HFFc6 (cell line): Measurements from ENCODE around the gene TMEM121. TPM values are rescaled to one million over a fixed set of nuclear protein-coding genes. Genes with fewer than 3 reads are reported as not detected.
"Not testable (repeated sequence)": the region's sequence is repeated elsewhere in the genome, so short reads cannot be mapped to it uniquely, and the experiment has no call there.

Experiments
- DNase-seq: peaks from one replicate; pipeline ENCODE4 v3.0.0-alpha.2; 2018
- H3K27ac Mint-ChIP-seq: 2 replicates; pipeline ENCODE4 v1.8.0; 2020; ENCODE audit warnings: mild to moderate bottlenecking, mixed read lengths
- H3K27me3 Mint-ChIP-seq: 2 replicates; pipeline ENCODE4 v1.8.0; 2021; ENCODE audit warnings: mild to moderate bottlenecking, moderate library complexity, mixed read lengths; ENCODE audit not compliant: insufficient read depth
- H3K36me3 Mint-ChIP-seq: 2 replicates; pipeline ENCODE4 v1.8.0; 2021; ENCODE audit warnings: low read depth, mixed read lengths
- H3K4me1 Mint-ChIP-seq: 2 replicates; pipeline ENCODE4 v1.8.0; 2020; ENCODE audit warnings: low read depth, mixed read lengths
- H3K4me3 Mint-ChIP-seq: 2 replicates; pipeline ENCODE4 v1.8.0; 2020; ENCODE audit warnings: mild to moderate bottlenecking, moderate library complexity, mixed read lengths
- H3K9me3 Mint-ChIP-seq: 2 replicates; pipeline ENCODE4 v1.8.0; 2020; ENCODE audit warnings: mild to moderate bottlenecking, mixed read lengths
- total RNA-seq, 6 experiments: library from RNA; stranded (reverse); fragmentation: NEBNext Ultra II Directional; extraction: Animal tissue kit (Norgen Biotek cat#: 25700); gene quantifications; 2 replicates in 1 of 6; 3 replicates in 5 of 6; pipeline ENCODE4 v1.2.3, GENCODE V29; 2021
- TF ChIP-seq, protein P1 (sequence below): fragments of 200-600 bp; sonication (generic); IDR thresholded peaks from 2 replicates; pipeline ENCODE4 v1.5.0; 2021; ENCODE audit warnings: antibody characterized with exemption, mild to moderate bottlenecking

Gene TMEM121
- total RNA-seq, 6 experiments from 2014 or later: 3.0 to 4.2 (median 3.4) TPM

DNA sequence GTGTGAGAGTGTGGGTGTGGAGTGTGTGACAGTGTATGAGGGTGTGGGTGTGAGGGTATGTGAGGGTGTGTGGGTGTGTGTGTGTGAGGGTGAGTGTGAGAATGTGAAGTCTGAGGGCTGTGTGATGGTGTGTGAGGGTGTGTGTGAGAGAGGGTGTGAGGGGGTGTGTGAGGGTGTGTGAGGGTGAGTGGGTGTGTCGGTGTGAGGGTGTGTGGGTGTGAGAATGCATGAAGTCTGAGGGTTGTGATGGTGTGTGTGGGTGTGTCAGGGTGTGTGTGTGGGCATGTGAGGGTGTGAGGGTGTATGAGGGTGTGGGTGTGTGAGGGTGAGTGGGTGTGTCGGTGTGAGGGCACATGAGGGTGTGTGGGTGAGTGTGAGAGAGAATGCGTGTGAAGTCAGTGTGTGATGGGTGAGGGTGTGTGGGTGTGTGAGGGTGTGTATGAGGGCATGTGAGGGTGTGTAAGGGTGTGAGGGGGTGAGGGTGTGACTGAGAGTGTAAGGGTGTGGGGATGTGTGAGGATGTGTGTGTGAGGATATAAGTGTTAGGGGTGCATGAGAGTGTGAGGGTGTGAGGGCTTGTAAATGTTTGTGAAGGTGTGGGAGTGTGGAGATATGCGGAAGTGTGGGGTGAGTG is 36.4 kb downstream of the TMEM121 start:
- Mint-ChIP-seq H3K9me3 (peaks cover 20% of the 10 kb centered on the region), H3K27me3 (peaks cover 1% of the 10 kb centered on the region), H3K36me3 (no peaks in the 10 kb centered on the region), H3K4me3 (no peak overlapping the region), H3K4me1 (no peaks in the 10 kb centered on the region), H3K27ac (no peak overlapping the region)
- no peak for DNase-seq
- TF ChIP-seq, protein P1, sequence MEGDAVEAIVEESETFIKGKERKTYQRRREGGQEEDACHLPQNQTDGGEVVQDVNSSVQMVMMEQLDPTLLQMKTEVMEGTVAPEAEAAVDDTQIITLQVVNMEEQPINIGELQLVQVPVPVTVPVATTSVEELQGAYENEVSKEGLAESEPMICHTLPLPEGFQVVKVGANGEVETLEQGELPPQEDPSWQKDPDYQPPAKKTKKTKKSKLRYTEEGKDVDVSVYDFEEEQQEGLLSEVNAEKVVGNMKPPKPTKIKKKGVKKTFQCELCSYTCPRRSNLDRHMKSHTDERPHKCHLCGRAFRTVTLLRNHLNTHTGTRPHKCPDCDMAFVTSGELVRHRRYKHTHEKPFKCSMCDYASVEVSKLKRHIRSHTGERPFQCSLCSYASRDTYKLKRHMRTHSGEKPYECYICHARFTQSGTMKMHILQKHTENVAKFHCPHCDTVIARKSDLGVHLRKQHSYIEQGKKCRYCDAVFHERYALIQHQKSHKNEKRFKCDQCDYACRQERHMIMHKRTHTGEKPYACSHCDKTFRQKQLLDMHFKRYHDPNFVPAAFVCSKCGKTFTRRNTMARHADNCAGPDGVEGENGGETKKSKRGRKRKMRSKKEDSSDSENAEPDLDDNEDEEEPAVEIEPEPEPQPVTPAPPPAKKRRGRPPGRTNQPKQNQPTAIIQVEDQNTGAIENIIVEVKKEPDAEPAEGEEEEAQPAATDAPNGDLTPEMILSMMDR: no peak

DNA sequence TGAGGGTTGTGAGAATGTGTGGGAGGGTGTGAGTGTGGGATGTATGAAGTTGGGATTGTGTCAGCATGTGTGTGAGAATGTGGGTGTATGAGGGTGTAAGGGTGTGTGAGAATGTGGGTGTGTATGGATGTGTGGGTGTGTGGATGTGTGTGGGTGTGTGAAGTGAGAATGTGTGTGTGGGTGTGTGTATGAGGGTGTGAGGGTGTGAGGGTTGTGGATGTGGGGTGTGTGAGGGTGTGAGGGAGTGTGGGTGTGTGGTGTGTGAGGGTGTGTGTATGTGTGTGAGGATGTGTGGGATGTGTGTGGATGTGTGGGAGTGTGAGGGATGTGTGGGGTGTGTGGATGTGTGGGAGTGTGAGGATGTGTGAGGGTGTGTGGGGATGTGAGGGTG is 37.0 kb downstream of the TMEM121 start:
- Mint-ChIP-seq H3K9me3 (peaks cover 25% of the 10 kb centered on the region), H3K4me3 (no peak overlapping the region), H3K27ac (no peak overlapping the region), H3K36me3 (no peaks in the 10 kb centered on the region), H3K4me1 (no peaks in the 10 kb centered on the region), H3K27me3 (peaks cover 1% of the 10 kb centered on the region)
- DNase-seq: no peak
- TF ChIP-seq, protein P1: no peak

DNA sequence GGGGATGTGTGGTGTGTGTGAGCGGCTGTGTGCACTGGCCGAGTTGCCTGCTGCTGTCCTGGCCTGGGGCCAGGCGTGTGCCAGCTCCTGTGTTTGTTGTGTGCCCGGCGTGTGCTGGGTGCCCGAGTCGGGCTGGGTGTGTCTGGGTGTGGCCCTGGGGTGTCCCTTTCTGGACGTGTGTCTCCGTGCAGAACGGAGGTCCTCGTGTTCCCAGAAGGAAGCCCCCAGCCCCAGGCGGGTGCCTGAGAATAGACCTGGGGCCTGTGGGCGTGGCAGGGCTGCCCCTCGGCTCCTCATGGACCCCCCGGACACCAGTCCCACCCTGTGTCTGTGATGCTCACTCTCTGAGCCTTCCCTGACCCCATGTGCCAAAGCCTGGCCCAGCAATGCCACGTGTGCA is 38.2 kb downstream of the TMEM121 start:
- H3K4me3 Mint-ChIP-seq, H3K27me3 Mint-ChIP-seq, H3K4me1 Mint-ChIP-seq, H3K36me3 Mint-ChIP-seq, H3K27ac Mint-ChIP-seq, DNase-seq: not testable (repeated sequence)
- H3K9me3 Mint-ChIP-seq: peaks cover 33% of the 10 kb centered on the region

DNA sequence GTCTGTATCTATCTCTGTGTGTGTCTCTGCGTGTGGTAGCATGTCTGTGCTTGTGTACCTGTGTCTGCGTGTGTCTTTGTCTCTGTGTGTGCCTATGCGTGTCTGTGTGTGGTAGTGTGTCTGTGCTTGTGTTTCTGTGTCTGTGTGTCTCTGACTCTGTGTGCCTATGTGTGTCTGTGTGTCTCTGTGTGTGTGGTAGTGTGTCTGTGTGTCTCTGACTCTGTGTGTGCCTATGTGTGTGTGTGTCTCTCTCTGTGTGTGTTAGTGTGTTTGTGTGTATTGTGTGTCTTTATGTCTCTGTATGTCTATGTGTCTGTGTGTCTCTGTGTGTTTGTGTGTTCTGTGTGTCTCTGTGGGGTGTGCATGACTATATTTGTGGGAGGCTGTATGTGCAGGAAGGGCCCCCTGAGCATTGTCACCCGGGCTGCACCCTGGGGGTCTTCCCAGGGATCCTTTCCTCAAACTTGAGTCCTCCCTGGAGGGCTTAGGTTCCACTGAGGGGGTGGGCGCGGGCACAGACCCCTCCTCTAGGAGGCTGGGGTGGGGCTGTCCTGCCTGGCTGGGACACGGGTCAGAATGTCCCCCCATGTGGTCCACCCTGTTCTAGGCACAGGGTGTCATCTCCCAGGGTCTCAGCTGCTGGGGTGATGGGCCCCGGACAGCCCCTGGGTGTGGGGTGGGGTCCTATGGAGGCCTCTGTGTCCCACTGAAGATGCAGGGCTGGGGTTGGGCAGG is 39.0 kb downstream of the TMEM121 start:
- not testable (repeated sequence) for H3K27ac Mint-ChIP-seq, DNase-seq, H3K27me3 Mint-ChIP-seq, H3K4me3 Mint-ChIP-seq, H3K36me3 Mint-ChIP-seq, H3K4me1 Mint-ChIP-seq
- H3K9me3 Mint-ChIP-seq: peaks cover 33% of the 10 kb centered on the region

DNA sequence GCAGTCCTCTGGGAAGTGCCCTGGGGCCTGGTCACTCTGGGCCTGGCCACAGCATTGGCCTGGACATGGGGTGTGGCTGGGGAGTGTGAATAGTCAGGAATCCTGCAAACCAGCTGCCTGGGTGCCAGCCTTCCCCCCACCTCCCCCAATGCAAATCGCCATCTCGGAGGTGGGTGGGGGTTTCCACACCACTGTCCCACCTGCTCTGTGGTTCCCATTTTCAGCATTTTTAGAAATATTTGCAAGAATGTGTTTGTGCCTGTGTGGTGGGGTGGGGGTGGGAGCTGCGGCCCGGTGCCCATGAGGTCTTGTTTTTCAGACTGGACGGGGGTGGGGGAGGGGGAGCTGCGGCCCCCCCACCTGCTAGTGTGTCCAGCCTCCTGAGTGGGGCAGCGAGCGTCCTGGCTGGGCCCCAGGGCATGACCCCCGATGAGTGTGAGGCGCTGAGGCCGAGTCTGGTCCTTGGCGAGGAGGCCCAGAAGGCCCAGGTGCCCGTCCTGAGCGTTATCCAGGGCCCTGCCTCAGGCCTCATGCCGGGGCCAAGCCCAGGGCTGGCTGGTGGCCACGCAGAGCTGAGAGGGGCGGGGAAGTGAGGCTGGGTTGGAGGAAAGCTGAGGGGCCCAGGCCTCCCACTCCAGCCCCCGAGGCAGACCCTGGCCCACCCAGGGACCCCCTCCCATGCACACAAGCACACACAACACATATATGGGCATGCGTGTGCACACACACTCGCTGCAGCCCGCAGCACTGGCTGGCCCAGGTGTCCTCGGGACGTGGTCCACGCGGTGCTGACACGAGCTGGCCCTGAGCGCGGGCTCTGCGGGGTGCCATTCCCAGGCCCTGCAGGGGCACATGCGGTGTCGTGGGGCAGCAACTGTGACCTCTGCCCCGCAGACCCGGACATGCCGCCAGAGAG is 40.1 kb downstream of the TMEM121 start:
- not testable (repeated sequence) for H3K27ac Mint-ChIP-seq, H3K4me3 Mint-ChIP-seq, H3K36me3 Mint-ChIP-seq, H3K4me1 Mint-ChIP-seq, DNase-seq, H3K27me3 Mint-ChIP-seq
- H3K9me3 Mint-ChIP-seq: peaks cover 38% of the 10 kb centered on the region

DNA sequence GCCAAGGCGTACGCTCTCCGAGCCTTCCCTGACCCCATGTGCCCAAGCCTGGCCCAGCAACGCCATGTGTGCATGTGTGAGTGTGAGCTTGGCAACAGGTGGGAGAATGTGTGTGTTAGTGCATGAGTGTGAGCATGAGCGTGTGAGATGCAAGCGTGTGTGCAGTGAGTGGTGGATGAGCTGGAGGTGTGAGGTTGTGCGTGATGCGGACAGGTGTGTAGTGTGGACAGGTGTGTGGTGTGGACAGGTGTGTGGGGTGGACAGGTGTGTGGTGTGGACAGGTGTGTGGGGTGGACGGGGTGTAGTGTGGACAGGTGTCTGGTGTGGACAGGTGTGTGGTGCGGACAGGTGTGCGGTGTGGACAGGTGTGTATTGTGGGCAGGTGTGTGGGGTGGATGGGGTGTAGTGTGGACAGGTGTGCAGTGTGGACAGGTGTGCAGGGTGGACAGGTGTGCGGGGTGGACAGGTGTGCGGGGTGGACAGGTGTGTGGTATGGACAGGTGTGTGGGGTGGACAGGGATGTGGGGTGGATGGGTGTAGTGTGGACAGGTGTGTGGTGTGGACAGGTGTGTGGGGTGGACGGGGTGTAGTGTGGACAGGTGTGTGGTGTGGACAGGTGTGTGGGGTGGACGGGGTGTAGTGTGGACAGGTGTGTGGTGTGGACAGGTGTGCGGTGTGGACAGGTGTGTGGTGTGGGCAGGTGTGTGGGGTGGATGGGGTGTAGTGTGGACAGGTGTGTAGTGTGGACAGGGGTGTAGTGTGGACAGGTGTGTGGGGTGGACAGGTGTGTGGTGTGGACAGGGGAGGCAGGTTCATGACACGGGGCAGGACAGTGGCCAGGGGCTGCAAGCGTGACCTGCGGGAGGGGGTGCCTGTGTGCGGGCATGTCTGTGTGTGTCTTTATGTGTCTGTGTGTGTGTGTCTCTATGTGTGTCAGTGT is 41.1 kb downstream of the TMEM121 start:
- not testable (repeated sequence) for H3K27ac Mint-ChIP-seq

DNA sequence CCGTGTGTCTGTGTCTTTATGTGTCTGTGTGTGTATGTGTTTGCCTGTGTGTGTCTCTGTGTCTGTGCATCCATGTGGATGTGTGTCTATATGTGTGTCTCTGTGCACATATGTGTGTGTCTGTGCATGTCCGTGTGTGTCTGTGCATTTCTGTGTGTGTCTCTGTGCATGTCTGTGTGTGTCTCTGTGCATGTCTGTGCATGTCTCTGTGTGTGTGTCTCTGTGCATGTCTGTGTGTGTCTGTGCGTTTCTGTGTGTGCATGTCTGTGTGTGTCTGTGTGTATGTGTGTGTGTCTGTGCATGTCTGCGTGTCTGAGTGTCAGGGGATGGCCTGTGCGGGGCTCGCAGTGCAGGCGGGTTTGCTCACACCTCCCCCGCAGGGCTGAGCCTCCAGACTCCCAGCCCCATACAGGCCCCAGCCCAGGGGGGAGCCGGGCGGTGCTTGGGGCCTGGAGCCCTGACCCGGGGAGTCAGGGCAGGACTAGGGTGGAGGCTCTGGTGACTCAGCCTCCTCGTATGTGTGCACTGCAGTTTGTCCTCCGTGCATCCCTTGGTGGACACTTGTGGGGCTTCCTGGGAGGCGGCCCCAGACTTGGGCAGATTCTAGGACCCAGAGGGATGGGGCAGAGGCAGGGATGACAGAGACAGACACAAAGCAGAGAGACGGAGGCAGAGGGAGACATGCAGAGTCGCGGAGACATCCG is 41.9 kb downstream of the TMEM121 start:
- H3K4me1 Mint-ChIP-seq, H3K27me3 Mint-ChIP-seq, H3K27ac Mint-ChIP-seq, H3K36me3 Mint-ChIP-seq, H3K4me3 Mint-ChIP-seq, DNase-seq: not testable (repeated sequence)
- peaks cover 33% of the 10 kb centered on the region for H3K9me3 Mint-ChIP-seq

More for the DNA sequence above, 41.1 kb downstream of the TMEM121 start:
- not testable (repeated sequence) for H3K27me3 Mint-ChIP-seq, H3K4me3 Mint-ChIP-seq, H3K4me1 Mint-ChIP-seq, DNase-seq, H3K36me3 Mint-ChIP-seq
- peaks cover 37% of the 10 kb centered on the region for H3K9me3 Mint-ChIP-seq
